DMS79 (cell line): ENCODE data around the gene PAX5.

ENCODE experiments used
- DNase-seq: peaks from one replicate; lab custom pipeline; 2025; lab: John Stamatoyannopoulos, UW

The PAX5 gene

DNA sequence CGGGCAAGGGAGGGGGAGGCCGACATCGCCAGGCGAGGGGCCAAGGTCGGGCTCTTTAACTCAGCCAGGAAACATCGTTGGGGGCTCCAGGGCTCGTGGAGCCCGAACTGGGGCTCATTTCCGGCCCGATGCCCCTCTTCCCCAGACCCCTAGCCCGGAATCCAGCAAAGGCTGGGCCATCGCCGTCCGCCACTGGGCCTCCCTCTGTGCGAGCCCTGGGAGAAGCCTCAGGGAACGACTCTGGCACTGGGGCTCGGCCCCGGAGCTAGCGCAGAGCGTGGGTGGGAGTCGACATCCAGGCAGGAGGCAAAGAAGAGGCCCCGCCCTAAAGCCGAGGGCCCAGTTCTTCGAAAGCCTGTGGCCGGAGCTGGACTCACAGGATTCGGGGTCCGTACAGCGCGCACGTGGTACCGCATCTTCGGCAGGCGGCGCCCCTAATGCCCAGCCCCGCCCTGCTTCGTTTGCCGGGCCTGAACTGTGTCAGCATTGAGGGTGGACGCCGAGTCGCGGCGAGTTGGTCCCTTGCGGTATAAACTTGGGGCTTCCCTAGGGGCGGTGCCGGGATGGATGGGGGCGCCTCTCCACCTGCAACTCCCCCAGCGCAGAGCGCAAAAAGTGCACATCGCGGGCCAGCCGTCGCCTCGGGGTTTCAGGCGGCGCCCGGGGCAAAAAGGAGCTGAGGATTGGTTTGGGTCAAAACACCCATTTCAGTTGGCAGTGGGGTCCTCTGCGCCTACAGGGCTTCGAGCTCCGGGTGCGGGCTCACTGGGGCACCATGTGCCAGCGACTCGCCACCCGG, 3.6 kb upstream of the PAX5 start:
- DNase-seq = no peak

DNA sequence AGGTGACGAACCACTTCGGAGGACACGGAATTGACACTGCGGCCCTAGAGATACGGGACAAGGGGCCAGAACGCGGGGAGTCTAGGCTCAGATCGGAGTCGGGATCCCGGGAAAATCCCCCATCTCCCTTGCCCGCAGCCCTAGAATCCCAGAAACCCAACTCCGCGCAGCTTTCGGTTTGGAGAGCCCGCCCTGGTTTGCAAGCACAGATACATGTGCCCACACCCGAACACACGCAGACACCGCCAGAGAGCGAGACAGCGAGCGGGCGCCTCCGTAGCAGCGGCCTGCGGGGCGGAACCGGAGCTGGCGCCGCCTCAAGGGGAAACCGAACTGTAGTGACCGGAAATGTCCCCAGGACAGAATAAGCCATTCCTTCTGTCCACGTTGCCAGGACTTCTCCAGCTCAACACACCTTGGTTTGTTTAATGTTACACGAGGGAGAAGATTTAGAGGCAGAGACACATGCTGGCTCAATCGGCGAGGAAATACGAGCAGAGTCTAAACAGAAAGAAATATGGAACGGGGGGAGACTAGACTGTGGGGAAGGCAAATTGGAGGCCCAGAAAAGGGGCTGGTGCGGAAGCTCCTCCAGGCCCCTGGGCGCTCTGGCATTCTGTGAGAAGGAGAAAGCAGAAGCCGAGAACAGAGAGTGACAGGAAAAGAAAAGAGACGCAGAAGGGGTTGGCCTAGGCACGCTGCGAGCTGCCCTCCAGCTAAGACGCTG, 2.9 kb upstream of the PAX5 start:
- DNase-seq = peak; percentile 44

- no peak for DNase-seq
Measured at GRCh38 chr9:37036371-37036775, 2.3 kb upstream of the PAX5 start.

GRCh38 chr9:37035648-37036370, 1.7 kb upstream of the PAX5 start:
- DNase-seq = peak; percentile 43

DNA sequence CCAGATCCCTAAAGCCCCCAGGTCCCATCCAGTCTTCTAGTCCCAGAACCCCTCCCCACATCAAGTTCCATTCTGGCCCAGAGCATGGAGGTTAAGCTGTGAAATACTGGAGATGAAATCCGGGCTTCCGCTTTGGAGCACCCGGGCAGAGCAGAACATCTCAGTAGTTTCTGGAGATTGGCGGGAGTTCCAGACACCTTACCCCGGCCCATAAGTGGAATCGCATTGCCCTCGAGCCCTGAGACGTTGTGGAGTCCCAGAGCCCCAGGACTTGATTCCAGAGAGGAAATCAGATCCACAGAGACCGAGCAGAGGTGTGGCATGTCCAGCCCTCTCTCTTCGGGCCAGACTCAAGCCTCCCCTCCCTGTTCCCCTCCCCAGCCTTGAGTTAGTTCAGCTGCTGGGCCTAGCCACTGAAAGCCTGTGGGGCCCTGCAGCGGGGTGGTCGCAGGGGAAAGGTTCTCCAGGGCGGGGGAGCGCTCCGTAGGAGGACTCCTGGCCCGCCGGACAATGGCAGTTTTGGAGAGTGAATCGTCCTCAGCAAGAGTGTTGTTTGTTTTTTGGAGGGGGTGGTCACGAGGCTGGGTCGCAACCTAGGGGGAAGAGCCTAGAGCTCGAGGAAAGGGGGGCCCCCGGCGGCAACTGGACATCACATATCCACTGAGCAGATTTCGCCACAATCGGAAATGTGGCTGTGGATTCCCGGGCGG, 1.0 kb upstream of the PAX5 start:
- DNase-seq = peak; percentile 79

DNA sequence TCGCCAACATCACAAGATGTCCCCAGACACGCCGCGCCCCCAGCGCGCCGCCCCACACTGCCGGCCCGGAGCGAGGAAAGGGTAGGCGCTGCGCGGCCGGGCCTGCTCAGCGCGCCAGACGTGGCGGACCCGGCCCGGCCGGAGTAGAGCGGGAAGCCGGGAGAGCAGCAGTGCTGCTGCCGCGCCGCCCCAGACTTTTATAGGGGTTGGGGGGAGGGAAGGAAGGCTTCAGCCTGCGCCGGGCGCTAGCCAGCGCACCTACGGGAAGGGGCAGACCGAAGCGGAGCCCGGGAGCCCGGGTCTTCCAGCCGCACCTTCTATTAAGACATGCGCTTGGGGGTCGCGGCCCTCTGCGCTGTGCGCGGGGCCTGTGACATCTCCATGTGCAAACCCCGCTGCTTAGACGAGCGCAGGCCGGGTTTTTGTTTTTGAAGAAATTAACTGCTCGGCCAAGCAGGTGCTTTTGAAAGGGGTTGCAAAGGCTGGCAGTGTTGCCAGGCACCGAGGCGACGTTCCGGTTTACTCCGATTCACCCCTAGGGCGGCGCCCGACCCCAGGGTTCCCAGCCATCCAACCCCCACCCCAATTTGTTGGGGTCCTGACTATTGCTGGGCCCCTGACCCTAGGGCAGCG, 353 bp upstream of the PAX5 start:
- peak; percentile 79 for DNase-seq

GRCh38 chr9:37033141-37033540, 927 bp downstream of the PAX5 start:
- no peak for DNase-seq

- no peak for DNase-seq
Measured at GRCh38 chr9:37032713-37033112, 1.4 kb downstream of the PAX5 start.

- DNase-seq = no peak
Measured at GRCh38 chr9:37031902-37032301, 2.2 kb downstream of the PAX5 start.

- no peak for DNase-seq
Measured at GRCh38 chr9:37031081-37031480, 3.0 kb downstream of the PAX5 start.

DNA sequence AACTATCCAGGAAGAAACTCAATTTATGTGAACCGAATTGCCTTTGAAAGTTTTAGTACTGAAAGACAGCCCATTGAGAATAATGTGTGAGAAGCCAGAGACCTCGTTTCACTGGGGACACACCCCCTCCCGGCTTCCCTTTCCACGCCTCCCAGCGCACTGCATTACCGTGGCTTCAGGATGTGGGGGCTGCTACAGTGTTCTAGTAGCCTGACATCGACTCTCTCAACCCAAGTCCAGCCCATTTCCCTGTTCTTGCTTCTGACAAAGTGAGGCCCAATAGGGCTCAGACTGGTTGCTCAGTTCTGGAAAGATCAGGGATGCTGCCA, 3.5 kb downstream of the PAX5 start:
- no peak for DNase-seq

GRCh38 chr9:37029776-37030610, 4.1 kb downstream of the PAX5 start:
- no peak for DNase-seq

- no peak for DNase-seq
Measured at GRCh38 chr9:37029304-37029775, 4.7 kb downstream of the PAX5 start.

DNA sequence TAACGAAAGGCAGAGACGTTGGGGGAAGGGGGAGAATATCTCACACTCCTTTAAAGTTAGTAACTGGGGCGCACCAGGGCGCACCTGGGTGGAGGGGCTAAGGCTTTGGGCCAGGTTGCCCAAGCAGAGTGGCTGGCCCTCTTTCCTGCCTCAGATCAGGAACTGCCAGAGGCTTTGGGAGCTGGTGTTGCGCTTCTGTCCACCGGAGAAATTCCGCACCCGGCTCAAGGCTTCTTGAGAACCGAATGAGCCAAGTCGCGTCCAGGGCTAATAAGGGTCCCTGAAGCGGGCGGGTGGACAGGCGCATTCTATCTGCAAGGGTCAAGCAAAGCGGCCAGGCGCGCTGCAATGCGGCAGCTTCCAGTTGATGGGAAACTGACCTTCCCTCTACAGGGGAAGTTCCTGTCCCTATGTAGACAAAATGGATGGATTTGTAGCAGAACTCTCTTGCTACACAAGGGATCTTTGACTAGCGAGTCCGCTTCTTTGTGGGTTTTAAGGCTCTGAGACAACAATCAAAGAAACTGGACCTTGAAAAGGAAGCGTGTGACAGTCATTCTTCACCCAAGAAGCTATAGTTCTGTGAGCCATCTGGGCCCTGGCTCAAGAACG, 5.5 kb downstream of the PAX5 start:
- DNase-seq = no peak

GRCh38 chr9:37027582-37028419, 6.3 kb downstream of the PAX5 start:
- DNase-seq = peak; percentile 98

DNA sequence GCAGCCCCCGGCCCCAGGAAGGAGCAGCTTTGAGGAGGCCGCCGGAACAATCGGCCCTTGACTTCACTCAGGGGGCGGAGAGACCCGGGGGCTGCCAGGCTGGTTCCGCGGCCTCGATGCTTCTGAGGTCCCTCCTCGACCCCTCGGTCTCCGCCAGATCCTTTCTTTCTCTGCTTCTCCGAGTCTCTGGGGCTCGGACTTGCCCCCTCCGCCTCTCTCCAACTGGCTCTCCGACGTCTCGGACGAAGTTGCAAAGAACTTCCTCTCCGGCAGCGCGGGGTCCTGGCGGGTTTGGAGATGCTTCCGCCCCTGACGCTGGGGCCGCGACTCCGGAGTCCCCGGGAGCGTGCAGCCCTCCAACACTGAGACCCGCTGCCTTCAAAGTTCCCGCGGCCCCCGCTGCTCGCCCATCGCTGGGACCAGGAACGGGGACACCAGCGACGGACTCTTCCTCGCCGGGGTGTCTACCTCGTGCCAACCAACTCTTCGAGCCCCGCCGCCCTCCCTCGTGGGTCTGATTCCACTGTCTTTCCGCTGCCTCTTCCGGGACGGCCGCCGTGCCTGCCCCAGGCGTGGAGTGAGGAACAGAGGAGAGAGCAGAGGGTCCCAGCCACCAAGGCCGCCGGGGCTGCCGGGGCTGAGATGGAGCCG, 7.0 kb downstream of the PAX5 start:
- DNase-seq = peak; percentile 28

DNA sequence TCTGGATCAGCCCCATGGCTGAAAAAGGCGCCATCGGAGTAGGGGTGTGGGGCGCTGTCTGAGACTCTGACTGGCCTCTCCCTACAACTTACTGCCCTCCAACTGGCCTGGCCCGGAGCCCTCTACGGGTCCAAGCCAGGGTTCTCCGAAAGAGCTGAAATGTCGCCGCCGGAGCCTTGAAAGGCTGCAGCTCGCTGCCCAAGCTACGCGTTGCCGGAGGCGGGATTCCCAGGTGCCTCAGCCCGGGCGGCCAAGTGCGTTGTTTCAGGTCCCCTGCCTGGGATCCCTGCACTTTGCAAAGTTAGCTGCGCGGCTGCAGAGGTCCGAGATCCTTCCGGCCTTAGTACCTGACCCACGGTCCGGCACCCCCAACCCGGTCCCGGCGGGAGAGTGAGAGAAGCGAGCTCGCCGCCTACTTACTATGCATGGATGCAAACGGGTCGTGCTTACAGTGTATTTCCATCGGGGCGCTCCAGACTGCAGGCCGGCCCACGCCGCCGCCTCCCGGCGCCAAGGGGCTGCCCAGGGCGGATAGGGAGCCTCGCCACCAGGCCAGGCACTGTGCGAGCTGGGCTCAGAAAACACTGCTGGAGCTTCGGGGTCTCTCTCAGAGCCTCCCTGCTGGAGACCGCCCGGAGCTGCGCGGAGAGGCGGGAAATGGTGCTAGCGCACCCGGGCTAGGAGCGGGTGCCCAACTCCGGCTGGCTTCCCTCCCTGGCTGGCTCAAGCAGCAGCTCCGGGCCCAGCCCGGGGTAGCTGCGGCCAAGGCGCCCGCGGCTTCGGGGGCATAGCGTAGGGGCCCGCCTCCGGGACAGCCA, 7.7 kb downstream of the PAX5 start:
- peak; percentile 9 for DNase-seq

- no peak for DNase-seq
Measured at GRCh38 chr9:37025823-37026112, 8.3 kb downstream of the PAX5 start.
